AG04450 (cell line): Measurements from ENCODE around the gene GPR68. TPM values are rescaled to one million over a fixed set of nuclear protein-coding genes. Genes with fewer than 3 reads are reported as not detected.

Experiments
- CTCF ChIA-PET: fragments of 300-600, 350-600 bp; formaldehyde crosslinking; extraction: SDS; loops from one replicate; lab custom pipeline; 2022; ENCODE audit warnings: antibody characterized with exemption, inconsistent platforms; lab: Charles Lee
- POLR2A ChIA-PET: fragments of 350-600 bp; formaldehyde crosslinking; extraction: SDS; loops from one replicate; lab custom pipeline; 2021; ENCODE audit warnings: antibody characterized with exemption, inconsistent platforms; lab: Yijun Ruan, JAX
- DNase-seq: peaks from one replicate; pipeline ENCODE4 v3.0.0-alpha.2; 2011; ENCODE audit warnings: low read depth, low spot score
- H3K27ac ChIP-seq: one replicate; pipeline ENCODE4 v1.5.1; 2012; ENCODE audit warnings: low read depth, low read length, control low read depth
- H3K27me3 ChIP-seq: one replicate; pipeline ENCODE4 v1.6.0; 2012; ENCODE audit warnings: low read length; ENCODE audit not compliant: control insufficient read depth, insufficient read depth
- H3K4me3 ChIP-seq: 2 replicates; pipeline ENCODE4 v1.5.1; 2011; ENCODE audit warnings: mild to moderate bottlenecking, low read depth, low read length, control low read depth
- H3K9me3 ChIP-seq: 2 replicates; pipeline ENCODE4 v1.5.1; 2012; ENCODE audit warnings: low read length; ENCODE audit not compliant: control insufficient read depth, insufficient read depth
- polyA plus RNA-seq: library from polyadenylated mRNA; depleted of rRNA; stranded (reverse); fragments of >200 nt; gene quantifications from 2 replicates; pipeline ENCODE4 v1.2.3, GENCODE V29; 2011
- TF ChIP-seq, protein P1 (sequence below): IDR thresholded peaks from 2 replicates; pipeline ENCODE4 v1.5.1; 2011; ENCODE audit warnings: low read depth, low read length, control low read depth, inconsistent platforms

GPR68 gene
- polyA plus RNA-seq, 1 experiment = 0.83 TPM

- ChIA-PET POLR2A (no interaction called here), CTCF (interaction anchor here (1.5 kb wide), 1 partner anchor 49 kb away, joined by 4 read pairs; no protein-coding TSS in a partner anchor)
- TF ChIP-seq, protein P1, sequence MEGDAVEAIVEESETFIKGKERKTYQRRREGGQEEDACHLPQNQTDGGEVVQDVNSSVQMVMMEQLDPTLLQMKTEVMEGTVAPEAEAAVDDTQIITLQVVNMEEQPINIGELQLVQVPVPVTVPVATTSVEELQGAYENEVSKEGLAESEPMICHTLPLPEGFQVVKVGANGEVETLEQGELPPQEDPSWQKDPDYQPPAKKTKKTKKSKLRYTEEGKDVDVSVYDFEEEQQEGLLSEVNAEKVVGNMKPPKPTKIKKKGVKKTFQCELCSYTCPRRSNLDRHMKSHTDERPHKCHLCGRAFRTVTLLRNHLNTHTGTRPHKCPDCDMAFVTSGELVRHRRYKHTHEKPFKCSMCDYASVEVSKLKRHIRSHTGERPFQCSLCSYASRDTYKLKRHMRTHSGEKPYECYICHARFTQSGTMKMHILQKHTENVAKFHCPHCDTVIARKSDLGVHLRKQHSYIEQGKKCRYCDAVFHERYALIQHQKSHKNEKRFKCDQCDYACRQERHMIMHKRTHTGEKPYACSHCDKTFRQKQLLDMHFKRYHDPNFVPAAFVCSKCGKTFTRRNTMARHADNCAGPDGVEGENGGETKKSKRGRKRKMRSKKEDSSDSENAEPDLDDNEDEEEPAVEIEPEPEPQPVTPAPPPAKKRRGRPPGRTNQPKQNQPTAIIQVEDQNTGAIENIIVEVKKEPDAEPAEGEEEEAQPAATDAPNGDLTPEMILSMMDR = no peak
- H3K4me3 ChIP-seq = no peak overlapping the region
- H3K27ac ChIP-seq = no peak overlapping the region
- DNase-seq = no peak
- H3K27me3 ChIP-seq = no peaks in the 10 kb centered on the region
- H3K9me3 ChIP-seq = peaks cover 16% of the 10 kb centered on the region; the same call in 1 of the 2 replicates
Observed at GRCh38 chr14:91238085-91238484, 6.4 kb downstream of the GPR68 start.

DNA sequence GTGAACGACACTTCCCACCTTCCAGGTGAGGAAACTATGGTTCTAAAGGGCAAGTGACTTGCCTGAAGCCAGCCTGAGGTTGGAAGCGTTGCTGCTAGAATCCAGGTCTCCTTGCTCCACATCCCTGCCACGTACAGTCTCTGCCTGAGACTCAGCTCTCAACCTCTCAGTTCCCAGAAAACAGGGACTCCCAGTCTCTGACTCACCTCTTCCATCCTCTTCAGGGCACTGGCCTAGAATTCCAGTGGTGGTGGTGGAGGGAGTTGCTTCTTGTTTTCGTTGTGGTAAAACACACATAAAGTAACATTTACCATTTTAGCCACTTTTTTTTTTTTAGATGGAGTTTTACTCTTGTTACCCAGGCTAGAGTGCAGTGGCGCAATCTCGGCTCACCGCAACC, 7.3 kb downstream of the GPR68 start:
- Histone ChIP-seq H3K27ac (peak overlapping the region; percentile 31), H3K4me3 (no peak overlapping the region), H3K9me3 (peaks cover 16% of the 10 kb centered on the region; the same call in 1 of the 2 replicates), H3K27me3 (no peaks in the 10 kb centered on the region)
- DNase-seq = peak; percentile 27
- POLR2A ChIA-PET = no interaction called here
- TF ChIP-seq, protein P1 = no peak
- CTCF ChIA-PET = no interaction called here

- H3K27me3 ChIP-seq = no peaks in the 10 kb centered on the region
- DNase-seq = no peak
- no peak overlapping the region for H3K4me3 ChIP-seq
- peaks cover 16% of the 10 kb centered on the region for H3K9me3 ChIP-seq
- TF ChIP-seq, protein P1 = no peak
- H3K27ac ChIP-seq = no peak overlapping the region
- ChIA-PET POLR2A (no interaction called here), CTCF (interaction anchor here (1.4 kb wide), 1 partner anchor 61 kb away, joined by 3 read pairs; no protein-coding TSS in a partner anchor)
Observed at GRCh38 chr14:91235841-91236240, 8.7 kb downstream of the GPR68 start.

- TF ChIP-seq, protein P1 = no peak
- CTCF ChIA-PET = interaction anchor here (1.4 kb wide), 1 partner anchor 60 kb away, joined by 3 read pairs; no protein-coding TSS in a partner anchor
Observed at GRCh38 chr14:91234791-91235114, 9.8 kb downstream of the GPR68 start.

GRCh38 chr14:91233936-91234790, 10.3 kb downstream of the GPR68 start:
- DNase-seq = no peak
- no peaks in the 10 kb centered on the region for H3K27me3 ChIP-seq
- H3K4me3 ChIP-seq = no peak overlapping the region
- TF ChIP-seq, protein P1 = no peak
- peaks cover 16% of the 10 kb centered on the region for H3K9me3 ChIP-seq
- ChIA-PET CTCF (interaction anchor here (1.4 kb wide), 1 partner anchor 60 kb away, joined by 3 read pairs; no protein-coding TSS in a partner anchor), POLR2A (no interaction called here)
- no peak overlapping the region for H3K27ac ChIP-seq

More at GRCh38 chr14:91234791-91235114, 9.8 kb downstream of the GPR68 start:
- Histone ChIP-seq H3K9me3 (peaks cover 16% of the 10 kb centered on the region), H3K4me3 (no peak overlapping the region), H3K27ac (no peak overlapping the region), H3K27me3 (no peaks in the 10 kb centered on the region)
- POLR2A ChIA-PET = no interaction called here
- no peak for DNase-seq
